KG1 (cell line): ENCODE measurements around the gene RBBP7.
"Not testable (repeated sequence)": the region's sequence is repeated elsewhere in the genome, so short reads cannot be mapped to it uniquely, and the experiment has no call there.

Source experiments
- DNase-seq: peaks from one replicate; lab custom pipeline; 2025; lab: John Stamatoyannopoulos, UW

The RBBP7 gene

GRCh38 chrX:16862829-16863228 lies 7.3 kb downstream of the RBBP7 start:
- DNase-seq: no peak

GRCh38 chrX:16856744-16857143 lies 13.4 kb downstream of the RBBP7 start:
- DNase-seq: no peak

GRCh38 chrX:16856076-16856404 lies 14.1 kb downstream of the RBBP7 start:
- not testable (repeated sequence) for DNase-seq

GRCh38 chrX:16855363-16856075 lies 14.6 kb downstream of the RBBP7 start:
- DNase-seq: no peak

- no peak for DNase-seq
Observed at GRCh38 chrX:16853537-16853936, 16.6 kb downstream of the RBBP7 start.

GRCh38 chrX:16852617-16853179 lies 17.5 kb downstream of the RBBP7 start:
- DNase-seq: no peak

GRCh38 chrX:16851827-16852226 lies 18.3 kb downstream of the RBBP7 start:
- no peak for DNase-seq

GRCh38 chrX:16851421-16851820 lies 18.7 kb downstream of the RBBP7 start:
- no peak for DNase-seq

- no peak for DNase-seq
Observed at GRCh38 chrX:16848541-16848940, 21.6 kb downstream of the RBBP7 start.

- DNase-seq: no peak
Observed at GRCh38 chrX:16845686-16846085, 24.5 kb downstream of the RBBP7 start.

GRCh38 chrX:16843208-16843909 lies 26.8 kb downstream of the RBBP7 start:
- DNase-seq: no peak

GRCh38 chrX:16842684-16843083 lies 27.5 kb downstream of the RBBP7 start:
- DNase-seq: no peak

- DNase-seq: no peak
Observed at GRCh38 chrX:16839852-16840460, 30.2 kb downstream of the RBBP7 start.

GRCh38 chrX:16839219-16839851 lies 30.8 kb downstream of the RBBP7 start:
- DNase-seq: no peak

- DNase-seq: no peak
Observed at GRCh38 chrX:16838202-16839066, 31.7 kb downstream of the RBBP7 start.

- no peak for DNase-seq
Observed at GRCh38 chrX:16836371-16836770, 33.8 kb downstream of the RBBP7 start.

- DNase-seq: no peak
Observed at GRCh38 chrX:16834806-16835205, 35.4 kb downstream of the RBBP7 start.

- no peak for DNase-seq
Observed at GRCh38 chrX:16832301-16832700, 37.9 kb downstream of the RBBP7 start.

- no peak for DNase-seq
Observed at GRCh38 chrX:16828124-16828908, 41.8 kb downstream of the RBBP7 start.

- no peak for DNase-seq
Observed at GRCh38 chrX:16827225-16827624, 42.9 kb downstream of the RBBP7 start.

- DNase-seq: no peak
Observed at GRCh38 chrX:16826207-16826606, 44.0 kb downstream of the RBBP7 start.
